ENCODE results near the gene IGSF9B. TPM values are rescaled to one million over a fixed set of nuclear protein-coding genes. Genes with fewer than 3 reads are reported as not detected.

Gene IGSF9B
- total and polyA plus RNA-seq, 2 of the 13 experiments (the other 11 are each of a cell fraction or from before 2014, with no cell fraction given), result not detected

GRCh38 chr11:133900176-133901105 is 56.3 kb downstream of the IGSF9B start:
- DNase-seq (ENCODE audit: low spot score), result no peak
- ChIA-PET CTCF (ENCODE audit: low intra/inter-chr PET ratio, low total read pairs) (no interaction called here), POLR2A (no interaction called here)

More at GRCh38 chr11:133900176-133901105, 56.3 kb downstream of the IGSF9B start:
- under 1% methylated on average over 8 of the region's 9 CpGs for WGBS (ENCODE audit: low lambda C conversion rate)
- no peaks in the 10 kb centered on the region for H3K9me3 ChIP-seq (ENCODE audit: low read length)
- no peaks in the 10 kb centered on the region for H4K20me1 ChIP-seq (ENCODE audit: insufficient read depth, low read length)
- intact Hi-C loops (cut with micrococcal nuclease; ENCODE audit: unreplicated experiment) (no loop called here), in situ Hi-C loops (cut with HindIII; ENCODE audit: extremely low pct_ligation_motif_present, low pct_unique_long_range_greater_than_20kb) (no loop called here)
- peaks cover 1 to 4% of the 10 kb centered on the region in 2 experiments; a peak in 2 of 5 replicates for H3K27me3 ChIP-seq (ENCODE audit: control insufficient read depth in 1 of 2, insufficient read depth in 2 of 2, low read length in 2 of 2)
- FAIRE-seq (no peak), ATAC-seq (no peak)
- no peaks in the 10 kb centered on the region for H3K36me3 ChIP-seq (replicated peaks in 1 of 2; ENCODE audit: control insufficient read depth in 1 of 2, insufficient read depth in 2 of 2, low read length in 2 of 2)
- H3K79me2 ChIP-seq (ENCODE audit: insufficient read depth, low read length), result no peaks in the 10 kb centered on the region
- TF ChIP-seq RERE (CRISPR knock-in tag; IDR thresholded peaks at IDR 0.05; ENCODE audit: low read depth), result no peak
- TF ChIP-seq, protein P1, sequence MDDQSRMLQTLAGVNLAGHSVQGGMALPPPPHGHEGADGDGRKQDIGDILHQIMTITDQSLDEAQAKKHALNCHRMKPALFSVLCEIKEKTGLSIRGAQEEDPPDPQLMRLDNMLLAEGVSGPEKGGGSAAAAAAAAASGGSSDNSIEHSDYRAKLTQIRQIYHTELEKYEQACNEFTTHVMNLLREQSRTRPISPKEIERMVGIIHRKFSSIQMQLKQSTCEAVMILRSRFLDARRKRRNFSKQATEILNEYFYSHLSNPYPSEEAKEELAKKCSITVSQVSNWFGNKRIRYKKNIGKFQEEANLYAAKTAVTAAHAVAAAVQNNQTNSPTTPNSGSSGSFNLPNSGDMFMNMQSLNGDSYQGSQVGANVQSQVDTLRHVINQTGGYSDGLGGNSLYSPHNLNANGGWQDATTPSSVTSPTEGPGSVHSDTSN (CRISPR knock-in tag; IDR thresholded peaks at IDR 0.05; ENCODE audit: borderline replicate concordance), result no peak
- BruUV-seq (replicated peaks), result no TSS peak
- H3K4me3 ChIP-seq (replicated peaks in 1 of 3; ENCODE audit: insufficient read depth in 1 of 3, low read depth in 2 of 3, low read length in 3 of 3), result no peak overlapping the region
- no peak overlapping the region for H3K4me2 ChIP-seq (ENCODE audit: low read depth, low read length)
- no peak overlapping the region for H3K9ac ChIP-seq (ENCODE audit: insufficient read depth, low read depth, low read length)
- no peaks in the 10 kb centered on the region for H3K4me1 ChIP-seq (ENCODE audit: insufficient read depth, low read length)
- H2AFZ ChIP-seq (ENCODE audit: low read length), result no peak overlapping the region
- no peak overlapping the region for H3K27ac ChIP-seq (ENCODE audit: extremely low read length, insufficient read depth, low read length)
